Gastroesophageal sphincter (tissue), 3 donors: ENCODE measurements around the gene CLIP2.

ENCODE experiments used
- CTCF ChIP-seq, 4 experiments: fragments of 200-600 bp in 2 of 4; fragments of 450-650 bp in 2 of 4; sonication (generic) in 1 of 4; IDR thresholded peaks; one replicate each; pipeline ENCODE4 v1.5.1; 2017 to 2019; ENCODE audit warnings: antibody characterized with exemption in 4 of 4, mild to moderate bottlenecking in 2 of 4, moderate library complexity in 2 of 4
- EP300 ChIP-seq: sonication (generic); formaldehyde crosslinking; IDR thresholded peaks from one replicate; pipeline ENCODE4 v1.6.1; 2017; ENCODE audit warnings: antibody characterized with exemption, mild to moderate bottlenecking
- POLR2A ChIP-seq, 2 donors: fragments of 450-650 bp; IDR thresholded peaks; one replicate each; pipeline ENCODE4 v1.6.1; 2017; ENCODE audit warnings: antibody characterized with exemption in 2 of 2, mild to moderate bottlenecking in 2 of 2, moderate library complexity in 1 of 2
- POLR2AphosphoS5 ChIP-seq: sonication (generic); formaldehyde crosslinking; IDR thresholded peaks from one replicate; pipeline ENCODE4 v1.6.1; 2017; ENCODE audit warnings: antibody characterized with exemption

GRCh38 chr7:74284781-74285259, 4.4 kb upstream of the CLIP2 start:
- TF ChIP-seq CTCF (IDR thresholded peaks at IDR 0.05) (no peak), POLR2A (IDR thresholded peaks at IDR 0.05) (no peak), POLR2AphosphoS5 (no peak), EP300 (no peak)
